CD4-positive, alpha-beta memory T cell (primary cell): Measurements from ENCODE around the gene KDM4C. TPM values are rescaled to one million over a fixed set of nuclear protein-coding genes. Genes with fewer than 3 reads are reported as not detected.

Experiments
- CTCF ChIA-PET: fragments of 350-600 bp; sonication (Branson Sonifier 250); formaldehyde crosslinking; loops from one replicate; lab custom pipeline; 2021; ENCODE audit warnings: inconsistent platforms; ENCODE audit not compliant: partially characterized antibody; lab: Charles Lee
- POLR2A ChIA-PET: fragments of 350-600 bp; sonication (Branson Sonifier 250); formaldehyde crosslinking; loops from one replicate; lab custom pipeline; 2021; ENCODE audit not compliant: partially characterized antibody; lab: Charles Lee
- DNase-seq, 5 donors: peaks; one replicate each; pipeline versions ENCODE4 v3.0.0 to v3.0.0-alpha.2; 2020 to 2022; ENCODE audit warnings: mixed read lengths in 1 of 5
- H3K27ac ChIP-seq: one replicate; pipeline ENCODE4 v1.7.0; 2013; ENCODE audit warnings: low read depth, low read length
- H3K27me3 ChIP-seq: 2 replicates; pipeline ENCODE4 v1.7.0; 2013; ENCODE audit warnings: mild to moderate bottlenecking, low read length, moderate library complexity; ENCODE audit not compliant: insufficient read depth
- H3K36me3 ChIP-seq: 2 replicates; pipeline ENCODE4 v1.7.0; 2013; ENCODE audit warnings: mild to moderate bottlenecking, low read length, moderate library complexity; ENCODE audit not compliant: insufficient read depth
- H3K4me1 ChIP-seq: 2 replicates; pipeline ENCODE4 v1.7.0; 2013; ENCODE audit warnings: mild to moderate bottlenecking, low read length, moderate library complexity; ENCODE audit not compliant: insufficient read depth
- H3K4me3 ChIP-seq, 2 donors: one replicate each; pipeline ENCODE4 v1.7.0; 2013; ENCODE audit warnings: low read length in 2 of 2, mild to moderate bottlenecking in 1 of 2
- H3K9me3 ChIP-seq, 2 donors: one replicate each; pipeline ENCODE4 v1.7.0; 2013; ENCODE audit warnings: low read length in 2 of 2, control low read depth in 1 of 2; ENCODE audit not compliant: control insufficient read depth in 1 of 2
- H3K27ac Mint-ChIP-seq, 7 donors: one replicate each; pipeline ENCODE4 v1.8.0; 2020 to 2021; ENCODE audit warnings: mixed read lengths in 7 of 7, mild to moderate bottlenecking in 6 of 7, inconsistent platforms in 3 of 7, moderate library complexity in 3 of 7
- H3K27me3 Mint-ChIP-seq, 2 donors: one replicate each; pipeline ENCODE4 v1.8.0; 2020 to 2021; ENCODE audit warnings: mixed read lengths in 2 of 2
- H3K36me3 Mint-ChIP-seq, 2 donors: one replicate each; pipeline ENCODE4 v1.8.0; 2020 to 2021; ENCODE audit warnings: mixed read lengths in 2 of 2, inconsistent platforms in 1 of 2, mild to moderate bottlenecking in 1 of 2
- H3K4me1 Mint-ChIP-seq, 4 donors: one replicate each; pipeline ENCODE4 v1.8.0; 2020 to 2021; ENCODE audit warnings: mixed read lengths in 4 of 4, mild to moderate bottlenecking in 1 of 4
- H3K4me3 Mint-ChIP-seq, 8 donors: one replicate each; pipeline ENCODE4 v1.8.0; 2020 to 2021; ENCODE audit warnings: mixed read lengths in 8 of 8, mild to moderate bottlenecking in 7 of 8, moderate library complexity in 6 of 8, inconsistent platforms in 3 of 8
- H3K9me3 Mint-ChIP-seq, 8 donors: one replicate each; pipeline ENCODE4 v1.8.0; 2020 to 2021; ENCODE audit warnings: mixed read lengths in 8 of 8, mild to moderate bottlenecking in 5 of 8, inconsistent platforms in 3 of 8, moderate library complexity in 1 of 8
- intact Hi-C: fragments of 100-400 bp; cut with micrococcal nuclease; formaldehyde crosslinking; loops from one replicate; pipeline ENCODE4 v1.15.1; 2023
- polyA plus RNA-seq, 2 donors: library from polyadenylated mRNA; unstranded; fragments of 300-500 nt; fragmentation: Illumina TruSeq; gene quantifications; one replicate each; pipeline ENCODE4 v1.2.3, GENCODE V29; 2021
- total RNA-seq, 2 experiments: library from RNA; stranded (reverse); gene quantifications; one replicate each; pipeline ENCODE4 v1.2.3, GENCODE V29; 2021

The KDM4C gene
- total and polyA plus RNA-seq, 4 experiments from 2014 or later, result 36.3 to 90.7 (median 58.8) TPM

GRCh38 chr9:6880626-6881025 is 122.9 kb downstream of the KDM4C start:
- H3K4me3 Mint-ChIP-seq, result no peak overlapping the region
- POLR2A ChIA-PET, result no interaction called here
- intact Hi-C loops, result no loop called here
- no peaks in the 10 kb centered on the region for H3K9me3 Mint-ChIP-seq
- CTCF ChIA-PET, result no interaction called here
- peaks cover 15 to 37% (median 31%) of the 10 kb centered on the region in 4 donors for H3K4me1 Mint-ChIP-seq
- H3K9me3 ChIP-seq, result no peaks in the 10 kb centered on the region
- H3K4me1 ChIP-seq, result no peaks in the 10 kb centered on the region
- no peak overlapping the region for H3K4me3 ChIP-seq
- no peaks in the 10 kb centered on the region for H3K36me3 ChIP-seq
- H3K27ac ChIP-seq, result no peak overlapping the region
- DNase-seq, result no peak
- H3K27me3 Mint-ChIP-seq, result no peaks in the 10 kb centered on the region
- peak overlapping the region in 2 of 7 donors; percentile 57 to 63 for H3K27ac Mint-ChIP-seq
- H3K27me3 ChIP-seq, result no peaks in the 10 kb centered on the region
- H3K36me3 Mint-ChIP-seq, result peaks cover 27 to 44% of the 10 kb centered on the region in 2 donors

DNA sequence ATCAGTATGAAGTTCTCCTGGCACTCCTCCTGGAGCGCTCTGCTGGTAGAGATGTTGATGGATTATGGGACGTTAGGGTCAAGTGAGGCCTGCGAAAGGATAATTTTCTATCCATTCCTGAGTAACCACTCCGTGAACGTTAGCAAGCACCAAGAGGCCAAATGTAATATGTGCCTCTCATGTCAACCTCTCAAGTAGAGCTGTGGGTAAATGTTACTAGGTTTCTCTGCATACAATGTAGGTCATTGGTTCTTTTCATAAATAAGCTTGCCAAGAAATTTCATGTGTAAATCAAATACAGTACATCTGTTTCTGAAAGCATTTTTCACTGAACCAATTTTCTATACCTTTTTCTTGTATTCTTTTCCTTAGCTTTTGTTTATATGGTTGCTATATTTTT is 126.3 kb downstream of the KDM4C start:
- intact Hi-C loops, result no loop called here
- ChIA-PET CTCF (interaction anchor here (0.5 to 1.6 kb wide), 2 partner anchors 25 to 205 kb away, joined by 3 read pairs; no protein-coding TSS in a partner anchor), POLR2A (interaction anchor here (1.1 kb wide), 1 partner anchor 127 kb away, joined by 3 read pairs; no protein-coding TSS in a partner anchor)
- no peaks in the 10 kb centered on the region for H3K4me1 ChIP-seq
- no peak overlapping the region for H3K27ac ChIP-seq
- H3K4me3 ChIP-seq, result no peak overlapping the region
- no peaks in the 10 kb centered on the region for H3K27me3 ChIP-seq
- no peaks in the 10 kb centered on the region for H3K9me3 Mint-ChIP-seq
- H3K27ac Mint-ChIP-seq, result no peak overlapping the region
- H3K4me1 Mint-ChIP-seq, result peaks cover 8 to 23% (median 12%) of the 10 kb centered on the region in 4 donors
- peaks cover 38 to 47% of the 10 kb centered on the region in 2 donors for H3K36me3 Mint-ChIP-seq
- H3K36me3 ChIP-seq, result no peaks in the 10 kb centered on the region
- H3K27me3 Mint-ChIP-seq, result no peaks in the 10 kb centered on the region
- no peak overlapping the region for H3K4me3 Mint-ChIP-seq
- H3K9me3 ChIP-seq, result no peaks in the 10 kb centered on the region
- DNase-seq, result no peak

- Histone ChIP-seq H3K27me3 (no peaks in the 10 kb centered on the region), H3K27ac (no peak overlapping the region), H3K4me3 (no peak overlapping the region), H3K4me1 (no peaks in the 10 kb centered on the region), H3K9me3 (no peaks in the 10 kb centered on the region), H3K36me3 (no peaks in the 10 kb centered on the region)
- Mint-ChIP-seq H3K27me3 (no peaks in the 10 kb centered on the region), H3K4me1 (peaks cover 11 to 30% (median 16%) of the 10 kb centered on the region in 4 donors), H3K4me3 (no peak overlapping the region), H3K36me3 (peaks cover 46 to 54% of the 10 kb centered on the region in 2 donors), H3K27ac (no peak overlapping the region), H3K9me3 (no peaks in the 10 kb centered on the region)
- no peak for DNase-seq
- intact Hi-C loops, result no loop called here
- ChIA-PET CTCF (interaction anchor here (1.6 kb wide), 1 partner anchor 24 kb away, joined by 3 read pairs; no protein-coding TSS in a partner anchor), POLR2A (no interaction called here)
Measured at GRCh38 chr9:6884990-6885389, 127.2 kb downstream of the KDM4C start.

GRCh38 chr9:6887051-6887450 is 129.3 kb downstream of the KDM4C start:
- peaks cover 6% of the 10 kb centered on the region for H3K4me1 ChIP-seq
- H3K27ac ChIP-seq, result no peak overlapping the region
- intact Hi-C loops, result no loop called here
- no peaks in the 10 kb centered on the region for H3K27me3 Mint-ChIP-seq
- peaks cover 48 to 55% of the 10 kb centered on the region in 2 donors for H3K36me3 Mint-ChIP-seq
- ChIA-PET POLR2A (no interaction called here), CTCF (no interaction called here)
- H3K36me3 ChIP-seq, result no peaks in the 10 kb centered on the region
- no peak for DNase-seq
- H3K4me1 Mint-ChIP-seq, result peaks cover 16 to 37% (median 27%) of the 10 kb centered on the region in 4 donors
- H3K27ac Mint-ChIP-seq, result peak overlapping the region in 1 of 7 donors; percentile 83
- no peak overlapping the region for H3K4me3 Mint-ChIP-seq
- no peaks in the 10 kb centered on the region for H3K27me3 ChIP-seq
- no peaks in the 10 kb centered on the region for H3K9me3 Mint-ChIP-seq
- no peaks in the 10 kb centered on the region for H3K9me3 ChIP-seq
- no peak overlapping the region for H3K4me3 ChIP-seq

GRCh38 chr9:6889868-6890267 is 132.1 kb downstream of the KDM4C start:
- DNase-seq, result no peak
- no peaks in the 10 kb centered on the region for H3K27me3 Mint-ChIP-seq
- H3K4me1 Mint-ChIP-seq, result peaks cover 30 to 44% (median 37%) of the 10 kb centered on the region in 4 donors
- H3K4me1 ChIP-seq, result peaks cover 28% of the 10 kb centered on the region
- no peak overlapping the region for H3K27ac ChIP-seq
- CTCF ChIA-PET, result no interaction called here
- H3K9me3 Mint-ChIP-seq, result no peaks in the 10 kb centered on the region
- intact Hi-C loops, result no loop called here
- peaks cover 46 to 53% of the 10 kb centered on the region in 2 donors for H3K36me3 Mint-ChIP-seq
- H3K27me3 ChIP-seq, result no peaks in the 10 kb centered on the region
- H3K9me3 ChIP-seq, result no peaks in the 10 kb centered on the region
- no peaks in the 10 kb centered on the region for H3K36me3 ChIP-seq
- H3K4me3 Mint-ChIP-seq, result no peak overlapping the region
- no peak overlapping the region for H3K27ac Mint-ChIP-seq
- POLR2A ChIA-PET, result interaction anchor here (1.3 kb wide), 1 partner anchor 11 kb away, joined by 3 read pairs; no protein-coding TSS in a partner anchor
- no peak overlapping the region for H3K4me3 ChIP-seq

DNA sequence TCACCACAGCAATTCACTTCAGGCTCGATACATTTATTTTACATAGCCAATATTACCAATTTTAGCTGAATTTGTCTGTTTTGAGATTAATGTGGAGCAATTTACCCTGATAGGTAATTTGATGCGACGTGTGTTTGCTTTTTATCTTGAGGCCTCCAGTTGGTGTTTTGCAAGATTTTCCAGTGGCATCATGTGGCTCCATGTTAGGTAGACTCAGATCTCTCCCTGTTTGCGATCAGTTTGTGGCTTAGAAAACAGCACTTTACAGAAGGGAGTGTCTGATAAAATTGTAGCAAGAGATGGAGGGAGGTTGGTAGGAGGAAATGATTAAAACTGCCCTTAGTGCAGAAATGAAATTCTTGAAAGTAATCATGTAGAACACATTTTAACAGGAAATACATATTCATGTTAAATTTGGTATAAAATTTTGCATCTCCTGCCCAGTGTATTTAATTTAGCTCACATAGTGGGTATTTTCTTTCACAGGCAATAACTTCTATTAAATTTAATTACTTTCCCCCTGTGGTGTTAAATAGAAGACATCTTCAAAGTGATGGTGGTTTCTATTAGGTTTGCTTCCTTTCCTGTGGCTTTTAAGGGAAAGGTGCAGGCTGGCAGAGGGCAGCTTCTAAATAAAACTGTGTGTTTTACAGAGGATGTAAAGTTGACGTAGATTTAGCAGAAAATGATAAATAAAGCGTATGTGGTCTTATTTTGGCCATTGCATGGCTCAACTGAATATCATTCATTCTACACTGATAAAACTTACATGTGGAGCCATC is 135.8 kb downstream of the KDM4C start:
- Histone ChIP-seq H3K4me3 (no peak overlapping the region), H3K27ac (no peak overlapping the region), H3K4me1 (peaks cover 33% of the 10 kb centered on the region), H3K9me3 (no peaks in the 10 kb centered on the region), H3K27me3 (no peaks in the 10 kb centered on the region), H3K36me3 (no peaks in the 10 kb centered on the region)
- peak in 1 of 5 donors; percentile 9 for DNase-seq
- H3K4me3 Mint-ChIP-seq, result peak overlapping the region in 4 of 8 donors; percentile 7 to 54 (median 30)
- peaks cover 37 to 55% of the 10 kb centered on the region in 2 donors for H3K36me3 Mint-ChIP-seq
- intact Hi-C loops, result no loop called here
- peak overlapping the region in 2 of 7 donors; percentile 33 to 35 for H3K27ac Mint-ChIP-seq
- CTCF ChIA-PET, result no interaction called here
- POLR2A ChIA-PET, result no interaction called here
- no peaks in the 10 kb centered on the region for H3K27me3 Mint-ChIP-seq
- H3K9me3 Mint-ChIP-seq, result no peaks in the 10 kb centered on the region
- H3K4me1 Mint-ChIP-seq, result peaks cover 30 to 56% (median 46%) of the 10 kb centered on the region in 4 donors

GRCh38 chr9:6894135-6894534 is 136.4 kb downstream of the KDM4C start:
- no peak for DNase-seq
- H3K4me1 Mint-ChIP-seq, result peaks cover 30 to 56% (median 49%) of the 10 kb centered on the region in 4 donors
- peaks cover 39 to 59% of the 10 kb centered on the region in 2 donors for H3K36me3 Mint-ChIP-seq
- Histone ChIP-seq H3K27me3 (no peaks in the 10 kb centered on the region), H3K36me3 (no peaks in the 10 kb centered on the region), H3K9me3 (no peaks in the 10 kb centered on the region), H3K4me1 (peaks cover 33% of the 10 kb centered on the region), H3K4me3 (no peak overlapping the region), H3K27ac (no peak overlapping the region)
- H3K4me3 Mint-ChIP-seq, result peak overlapping the region in 1 of 8 donors; percentile 50
- ChIA-PET POLR2A (no interaction called here), CTCF (no interaction called here)
- no peaks in the 10 kb centered on the region for H3K9me3 Mint-ChIP-seq
- intact Hi-C loops, result no loop called here
- H3K27ac Mint-ChIP-seq, result peak overlapping the region in 2 of 7 donors; percentile 33 to 35
- no peaks in the 10 kb centered on the region for H3K27me3 Mint-ChIP-seq
